Measurements from ENCODE around the gene ZNF513. TPM values are rescaled to one million over a fixed set of nuclear protein-coding genes. Genes with fewer than 3 reads are reported as not detected.

The ZNF513 gene
- total RNA-seq, 3 donors from 2014 or later (not counting 1 experiment from before 2014, with no cell fraction given) = 24.2 to 28.1 (median 26.1) TPM

DNA sequence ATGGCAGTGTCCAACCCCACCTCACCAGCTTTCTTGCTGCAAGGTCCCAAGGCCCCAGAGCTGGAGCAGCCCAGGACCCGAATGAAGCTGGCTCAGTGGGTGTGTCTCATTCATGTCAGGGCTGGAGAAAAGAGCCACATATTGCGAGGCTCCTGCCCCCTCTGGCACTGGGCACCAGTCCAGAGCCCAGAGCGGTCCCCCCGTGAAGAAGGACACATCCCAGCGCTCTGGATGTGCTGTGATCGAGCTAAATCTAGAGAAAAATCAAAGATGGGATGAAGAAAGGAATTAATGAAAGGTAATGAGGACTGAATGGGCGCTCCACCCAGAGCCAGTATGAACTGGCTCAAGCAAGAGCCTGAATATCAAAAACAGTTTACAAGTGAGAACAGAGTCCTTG lies 44.4 kb downstream of the ZNF513 start:
- DNase-seq (no peak), ATAC-seq (no peak)
- Histone ChIP-seq H3K27ac (ENCODE audit: low read length) (no peak overlapping the region), H3K4me3 (ENCODE audit: low read length) (no peak overlapping the region), H3K4me1 (ENCODE audit: control insufficient read depth, insufficient read depth, low read length) (no peaks in the 10 kb centered on the region), H3K9me3 (ENCODE audit: control insufficient read depth, insufficient read depth, low read length) (no peaks in the 10 kb centered on the region), H3K36me3 (ENCODE audit: control insufficient read depth, insufficient read depth, low read length) (peaks cover 52% of the 10 kb centered on the region), H3K27me3 (ENCODE audit: control insufficient read depth, insufficient read depth, low read length) (no peaks in the 10 kb centered on the region)
- 96% methylated on average over 7 of the region's 7 CpGs for WGBS (ENCODE audit: insufficient coverage)
- Mint-ChIP-seq H3K36me3 (peaks cover 8% of the 10 kb centered on the region), H3K4me3 (no peak overlapping the region), H3K4me1 (no peaks in the 10 kb centered on the region), H3K27me3 (ENCODE audit: low read depth in 2 of 2) (no peaks in the 10 kb centered on the region), H3K9me3 (no peaks in the 10 kb centered on the region), H3K27ac (no peak overlapping the region)
- TF ChIP-seq, protein P1, sequence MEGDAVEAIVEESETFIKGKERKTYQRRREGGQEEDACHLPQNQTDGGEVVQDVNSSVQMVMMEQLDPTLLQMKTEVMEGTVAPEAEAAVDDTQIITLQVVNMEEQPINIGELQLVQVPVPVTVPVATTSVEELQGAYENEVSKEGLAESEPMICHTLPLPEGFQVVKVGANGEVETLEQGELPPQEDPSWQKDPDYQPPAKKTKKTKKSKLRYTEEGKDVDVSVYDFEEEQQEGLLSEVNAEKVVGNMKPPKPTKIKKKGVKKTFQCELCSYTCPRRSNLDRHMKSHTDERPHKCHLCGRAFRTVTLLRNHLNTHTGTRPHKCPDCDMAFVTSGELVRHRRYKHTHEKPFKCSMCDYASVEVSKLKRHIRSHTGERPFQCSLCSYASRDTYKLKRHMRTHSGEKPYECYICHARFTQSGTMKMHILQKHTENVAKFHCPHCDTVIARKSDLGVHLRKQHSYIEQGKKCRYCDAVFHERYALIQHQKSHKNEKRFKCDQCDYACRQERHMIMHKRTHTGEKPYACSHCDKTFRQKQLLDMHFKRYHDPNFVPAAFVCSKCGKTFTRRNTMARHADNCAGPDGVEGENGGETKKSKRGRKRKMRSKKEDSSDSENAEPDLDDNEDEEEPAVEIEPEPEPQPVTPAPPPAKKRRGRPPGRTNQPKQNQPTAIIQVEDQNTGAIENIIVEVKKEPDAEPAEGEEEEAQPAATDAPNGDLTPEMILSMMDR (IDR thresholded peaks at IDR 0.05) = no peak
- intact Hi-C loops (cut with micrococcal nuclease) = no loop called here

DNA sequence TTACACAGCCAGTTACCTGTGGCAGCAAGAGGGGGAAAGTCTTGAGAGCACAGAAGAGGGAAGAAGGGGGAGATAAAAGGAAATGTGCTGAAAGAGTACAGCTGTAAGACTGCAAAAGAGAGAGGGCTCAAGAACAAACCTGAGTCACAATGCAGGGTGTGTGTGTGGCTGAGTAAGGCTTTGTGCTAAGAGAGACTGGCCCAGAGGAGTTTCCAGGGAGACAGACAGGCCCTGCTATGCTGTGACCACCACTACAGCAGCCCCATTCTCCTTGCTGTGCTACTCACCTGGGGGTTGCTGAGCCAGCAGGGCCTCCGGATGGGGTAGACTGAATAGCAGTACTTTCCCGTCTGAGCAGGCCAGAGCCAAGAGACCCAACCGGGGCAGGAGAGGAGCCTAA lies 45.2 kb downstream of the ZNF513 start:
- DNase-seq (no peak), ATAC-seq (no peak)
- Histone ChIP-seq H3K4me1 (ENCODE audit: control insufficient read depth, insufficient read depth, low read length) (no peaks in the 10 kb centered on the region), H3K4me3 (ENCODE audit: low read length) (no peak overlapping the region), H3K9me3 (ENCODE audit: control insufficient read depth, insufficient read depth, low read length) (no peaks in the 10 kb centered on the region), H3K36me3 (ENCODE audit: control insufficient read depth, insufficient read depth, low read length) (peaks cover 51% of the 10 kb centered on the region), H3K27ac (ENCODE audit: low read length) (no peak overlapping the region), H3K27me3 (ENCODE audit: control insufficient read depth, insufficient read depth, low read length) (no peaks in the 10 kb centered on the region)
- TF ChIP-seq, protein P1 (IDR thresholded peaks at IDR 0.05) = no peak
- Mint-ChIP-seq H3K27me3 (ENCODE audit: low read depth in 2 of 2) (no peaks in the 10 kb centered on the region), H3K4me3 (no peak overlapping the region), H3K36me3 (peaks cover 2% of the 10 kb centered on the region), H3K27ac (no peak overlapping the region), H3K4me1 (no peaks in the 10 kb centered on the region), H3K9me3 (no peaks in the 10 kb centered on the region)
- intact Hi-C loops (cut with micrococcal nuclease) = no loop called here
- WGBS (ENCODE audit: insufficient coverage) = 96% methylated on average over 3 of the region's 3 CpGs

Other genes starting within 250 kb of the ZNF513 start
- gene PREB, start 246.1 kb downstream of the ZNF513 start, total RNA-seq = 10 to 100 TPM; 24.6 to 41.5 (median 31.2) TPM
- not detected for gene PRR30, start 241.3 kb downstream of the ZNF513 start, total RNA-seq
- not detected for gene TCF23, start 231.7 kb downstream of the ZNF513 start, total RNA-seq
- 10 to 100 TPM; 65.5 to 76.6 (median 76.5) TPM for gene ATRAID, start 168.7 kb downstream of the ZNF513 start, total RNA-seq
- 100 to 1,000 TPM in 1 of 3 donors, 10 to 100 TPM in 2; 86.2 to 102 (median 93.7) TPM for gene SLC5A6, start 168.5 kb downstream of the ZNF513 start, total RNA-seq
- gene CAD, start 163.4 kb downstream of the ZNF513 start, total RNA-seq = 10 to 100 TPM; 21.8 to 26.6 (median 24.0) TPM
- gene SLC30A3, start 117.7 kb downstream of the ZNF513 start, total RNA-seq = not detected
- gene DNAJC5G, start 105.3 kb downstream of the ZNF513 start, total RNA-seq = not detected
- gene TRIM54, start 98.3 kb downstream of the ZNF513 start, total RNA-seq = under 1 TPM in 2 of 3 donors, not detected in 1; 0.18 to 0.21 TPM
- gene UCN, start 72.3 kb downstream of the ZNF513 start, total RNA-seq = 1 to 10 TPM; 1.6 to 3.6 (median 2.4) TPM
- gene MPV17, start 57.6 kb downstream of the ZNF513 start, total RNA-seq = 10 to 100 TPM; 63.9 to 75.2 (median 64.8) TPM
- gene GTF3C2, start 24.0 kb downstream of the ZNF513 start, total RNA-seq = 10 to 100 TPM; 56.1 to 68.7 (median 59.7) TPM
- 10 to 100 TPM; 35.0 to 44.5 (median 40.8) TPM for gene EIF2B4, start 10.4 kb downstream of the ZNF513 start, total RNA-seq
- gene SNX17, start 10.1 kb downstream of the ZNF513 start, total RNA-seq = 100 to 1,000 TPM in 2 of 3 donors, 10 to 100 TPM in 1; 96.3 to 107 (median 100) TPM
- 10 to 100 TPM; 63.9 to 73.8 (median 69.5) TPM for gene PPM1G, start 28.9 kb upstream of the ZNF513 start, total RNA-seq
- 100 to 1,000 TPM; 240 to 278 (median 262) TPM for gene NRBP1, start 47.9 kb upstream of the ZNF513 start, total RNA-seq
- 1 to 10 TPM; 4.4 to 8.4 (median 5.1) TPM for gene KRTCAP3, start 61.6 kb upstream of the ZNF513 start, total RNA-seq
- 10 to 100 TPM; 24.8 to 35.7 (median 30.7) TPM for gene IFT172, start 109.0 kb upstream of the ZNF513 start, total RNA-seq
- gene FNDC4, start 114.5 kb upstream of the ZNF513 start, total RNA-seq = not detected
- gene GCKR, start 116.1 kb upstream of the ZNF513 start, total RNA-seq = not detected
- gene ZNF512, start 202.3 kb upstream of the ZNF513 start, total RNA-seq = 10 to 100 TPM; 26.5 to 40.9 (median 30.6) TPM
- under 1 TPM; 0.25 to 0.58 (median 0.42) TPM for gene CCDC121, start 248.3 kb upstream of the ZNF513 start, total RNA-seq
- 10 to 100 TPM; 31.5 to 36.1 (median 34.9) TPM for gene GPN1, start 248.3 kb upstream of the ZNF513 start, total RNA-seq